HCT116 (cell line): ENCODE data around the gene SORCS2. TPM values are rescaled to one million over a fixed set of nuclear protein-coding genes. Genes with fewer than 3 reads are reported as not detected.

Source experiments
- ATAC-seq: fragments of 200-7000 bp; cut with Tn5 transposase; 2 replicates; pipeline ENCODE4 v1.9.1; 2020; ENCODE audit warnings: mild to moderate bottlenecking, moderate library complexity
- BruUV-seq: library from RNA; stranded (reverse); fragments of 400-500 nt; replicated peaks from 2 replicates; lab custom pipeline; 2021; lab: Mats Ljungman, UMichigan
- CTCF ChIA-PET: fragments of 300-600 bp; sonication (Branson Sonifier 250); formaldehyde crosslinking; loops from one replicate; lab custom pipeline; 2021; ENCODE audit warnings: antibody characterized with exemption; lab: Charles Lee
- POLR2A ChIA-PET: fragments of 300-600, 350-600 bp; sonication (Branson Sonifier 250); formaldehyde crosslinking; loops from one replicate; lab custom pipeline; 2021; ENCODE audit warnings: antibody characterized with exemption; lab: Charles Lee
- RAD21 ChIA-PET, 2 experiments: fragments of 300-600 bp; sonication (Branson Sonifier 250); formaldehyde crosslinking; loops; one replicate each; lab custom pipeline; 2023; ENCODE audit warnings: low total read pairs in 2 of 2; ENCODE audit not compliant: uncharacterized antibody in 2 of 2, unreplicated experiment in 2 of 2, low non-redundant PET in 1 of 2; lab: Charles Lee
- DNase-seq: peaks from one replicate; pipeline ENCODE4 v3.0.0-alpha.2; 2010; ENCODE audit warnings: low read depth, low spot score
- H2AFZ ChIP-seq: fragments of 200-600 bp; shearing (Covaris generic), sonication (generic); 2 replicates; pipeline ENCODE4 v1.6.1; 2017; ENCODE audit warnings: low read depth, mixed run types, mixed read lengths, antibody characterized with exemption, low read length; ENCODE audit not compliant: poor library complexity, severe bottlenecking
- H3K27ac ChIP-seq: 2 replicates; pipeline ENCODE4 v1.5.1; 2012; ENCODE audit warnings: low read depth, low read length
- H3K27me3 ChIP-seq: fragments of 200-600 bp; sonication (generic); 2 replicates; pipeline ENCODE4 v1.6.1; 2016; ENCODE audit warnings: mixed run types, low read length, mixed read lengths; ENCODE audit not compliant: insufficient read depth
- H3K36me3 ChIP-seq, 2 experiments: fragments of 200-500 bp in 1 of 2; fragments of 200-600 bp in 1 of 2; sonication (Bioruptor generic) in 1 of 2; sonication (generic) in 1 of 2; 2 replicates each; pipeline versions ENCODE4 v1.5.1 to v1.6.1; 2014 to 2016; ENCODE audit warnings: low read length in 2 of 2, inconsistent platforms in 1 of 2, mixed read lengths in 1 of 2, mixed run types in 1 of 2; ENCODE audit not compliant: insufficient read depth in 2 of 2, control insufficient read depth in 1 of 2
- H3K4me1 ChIP-seq, 2 experiments: fragments of 200-600 bp in 1 of 2; sonication (generic) in 1 of 2; 2 replicates each; pipeline versions ENCODE4 v1.5.1 to v1.6.1; 2012 to 2017; ENCODE audit warnings: low read length in 2 of 2, inconsistent platforms in 1 of 2, mild to moderate bottlenecking in 1 of 2, mixed read lengths in 1 of 2, mixed run types in 1 of 2, moderate library complexity in 1 of 2; ENCODE audit not compliant: insufficient read depth in 2 of 2, control insufficient read depth in 1 of 2
- H3K4me2 ChIP-seq: fragments of 200-600 bp; sonication (generic); 2 replicates; pipeline ENCODE4 v1.6.1; 2017; ENCODE audit warnings: mixed run types, low read length, mixed read lengths
- H3K4me3 ChIP-seq, 2 experiments: fragments of 200-600 bp in 1 of 2; sonication (generic) in 1 of 2; replicated peaks in 1 of 2; 2 replicates each; pipeline ENCODE4 v1.5.1; 2011 to 2016; ENCODE audit warnings: low read length in 2 of 2, control low read depth in 1 of 2, low read depth in 1 of 2, mild to moderate bottlenecking in 1 of 2, mixed read lengths in 1 of 2, mixed run types in 1 of 2
- H3K79me2 ChIP-seq: fragments of 200-600 bp; sonication (generic); 2 replicates; pipeline ENCODE4 v1.6.1; 2017; ENCODE audit warnings: mild to moderate bottlenecking, mixed run types, low read length, moderate library complexity, mixed read lengths; ENCODE audit not compliant: insufficient read depth
- H3K9ac ChIP-seq: fragments of 200-600 bp; sonication (generic); 2 replicates; pipeline ENCODE4 v1.6.1; 2016; ENCODE audit warnings: low read length, mixed read lengths
- H3K9me2 ChIP-seq: fragments of 200-600 bp; sonication (generic), shearing (Covaris generic); 2 replicates; pipeline ENCODE4 v1.6.1; 2017; ENCODE audit warnings: mixed run types, mild to moderate bottlenecking, moderate library complexity; ENCODE audit not compliant: insufficient read depth
- H3K9me3 ChIP-seq, 2 experiments: fragments of 200-500 bp in 1 of 2; fragments of 200-600 bp in 1 of 2; sonication (Bioruptor generic) in 1 of 2; sonication (generic) in 1 of 2; 2 replicates each; pipeline ENCODE4 v1.6.1; 2014 to 2017; ENCODE audit warnings: low read length in 2 of 2, mixed read lengths in 2 of 2, inconsistent platforms in 1 of 2, low read depth in 1 of 2, mild to moderate bottlenecking in 1 of 2, mixed run types in 1 of 2, moderate library complexity in 1 of 2; ENCODE audit not compliant: control insufficient read depth in 1 of 2, insufficient read depth in 1 of 2
- H4K20me1 ChIP-seq: fragments of 200-600 bp; sonication (generic), shearing (Covaris generic); 2 replicates; pipeline ENCODE4 v1.6.1; 2017; ENCODE audit warnings: mixed run types, mild to moderate bottlenecking, moderate library complexity; ENCODE audit not compliant: insufficient read depth
- CBX3 ChIP-seq: IDR thresholded peaks from 2 replicates; pipeline ENCODE4 v1.6.1; 2012; ENCODE audit warnings: low read depth
- CEBPB ChIP-seq: IDR thresholded peaks from 2 replicates; pipeline ENCODE4 v1.6.1; 2012; ENCODE audit warnings: low read depth
- EGR1 ChIP-seq: IDR thresholded peaks from 2 replicates; pipeline ENCODE4 v1.6.1; 2012; ENCODE audit warnings: low read depth
- ELF1 ChIP-seq: IDR thresholded peaks from 2 replicates; pipeline ENCODE4 v1.6.1; 2012; ENCODE audit warnings: low read depth, borderline replicate concordance
- EZH2 ChIP-seq: fragments of 200-600 bp; sonication (generic); IDR thresholded peaks from 2 replicates; pipeline ENCODE4 v1.6.1; 2017; ENCODE audit warnings: antibody characterized with exemption, mixed run types
- JUND ChIP-seq: IDR thresholded peaks from 2 replicates; pipeline ENCODE4 v1.6.1; 2012
- MAX ChIP-seq: IDR thresholded peaks from 2 replicates; pipeline ENCODE4 v1.6.1; 2012
- POLR2A ChIP-seq: IDR thresholded peaks from 2 replicates; pipeline ENCODE4 v1.7.0; 2011; ENCODE audit warnings: borderline replicate concordance; ENCODE audit not compliant: insufficient read depth, insufficient read length; ENCODE audit errors: extremely low read depth
- POLR2AphosphoS5 ChIP-seq: IDR thresholded peaks from 2 replicates; pipeline ENCODE4 v1.6.1; 2011; ENCODE audit warnings: mild to moderate bottlenecking, low read depth, low read length, moderate library complexity
- RAD21 ChIP-seq: IDR thresholded peaks from 2 replicates; pipeline ENCODE4 v1.6.1; 2012; ENCODE audit warnings: low read depth, mild to moderate bottlenecking
- REST ChIP-seq: IDR thresholded peaks from 2 replicates; pipeline ENCODE4 v1.6.1; 2012; ENCODE audit warnings: low read depth
- SIN3A ChIP-seq: IDR thresholded peaks from 2 replicates; pipeline ENCODE4 v1.6.1; 2012; ENCODE audit warnings: low read depth
- SP1 ChIP-seq: IDR thresholded peaks from 2 replicates; pipeline ENCODE4 v1.6.1; 2012; ENCODE audit warnings: low read depth
- SRF ChIP-seq: IDR thresholded peaks from 2 replicates; pipeline ENCODE4 v1.6.1; 2012; ENCODE audit warnings: low read depth
- YY1 ChIP-seq: IDR thresholded peaks from 2 replicates; pipeline ENCODE4 v1.6.1; 2011; ENCODE audit warnings: low read length, low read depth, moderate library complexity, mild to moderate bottlenecking; ENCODE audit not compliant: insufficient replicate concordance; ENCODE audit errors: extremely low read depth
- ZFX ChIP-seq: fragments of 450-650 bp; IDR thresholded peaks from 2 replicates; pipeline ENCODE4 v1.6.1; 2017
- ZNF274 ChIP-seq: fragments of 200-500 bp; sonication (Bioruptor generic); IDR thresholded peaks from 2 replicates; pipeline ENCODE4 v1.6.1; 2014; ENCODE audit warnings: mild to moderate bottlenecking, low read depth, low read length, inconsistent platforms
- intact Hi-C: fragments of 100-400 bp; cut with micrococcal nuclease; formaldehyde crosslinking; loops from 2 replicates; pipeline ENCODE4 v1.10.0; 2022
- total RNA-seq: library from RNA; stranded (reverse); gene quantifications from one replicate; pipeline ENCODE4 v1.2.1, GENCODE V29; 2021; ENCODE audit not compliant: unreplicated experiment
- TF ChIP-seq, protein P1 (sequence below), 3 experiments: fragments of 200-600 bp in 1 of 3; sonication (generic) in 1 of 3; IDR thresholded peaks in 2 of 3; conservative IDR thresholded peaks in 1 of 3; 2 replicates each; pipeline ENCODE4 v1.5.1; 2012 to 2017; ENCODE audit warnings: low read depth in 2 of 3, low read length in 2 of 3, antibody characterized with exemption in 1 of 3, borderline replicate concordance in 1 of 3, control low read depth in 1 of 3, mild to moderate bottlenecking in 1 of 3, mixed read lengths in 1 of 3, mixed run types in 1 of 3, moderate library complexity in 1 of 3; ENCODE audit not compliant: insufficient read depth in 1 of 3
- TF ChIP-seq, protein P2 (sequence below): IDR thresholded peaks from 2 replicates; pipeline ENCODE4 v1.6.1; 2011; ENCODE audit warnings: mild to moderate bottlenecking, low read length, moderate library complexity; ENCODE audit not compliant: insufficient replicate concordance; ENCODE audit errors: extremely low read depth

SORCS2 gene
- total RNA-seq, 1 experiment from 2014 or later: 0.37 TPM

GRCh38 chr4:7278981-7279380 is 86.6 kb downstream of the SORCS2 start (continued):
- TF ChIP-seq YY1: no peak
- no peak for TF ChIP-seq EGR1
- TF ChIP-seq SP1: no peak
- TF ChIP-seq EZH2: no peak
- no peak for TF ChIP-seq ZNF274
- TF ChIP-seq POLR2A: no peak

GRCh38 chr4:7279902-7280301 is 87.6 kb downstream of the SORCS2 start:
- Histone ChIP-seq H3K79me2 (no peaks in the 10 kb centered on the region), H3K27ac (no peak overlapping the region), H2AFZ (no peak overlapping the region), H3K36me3 (no peaks in the 10 kb centered on the region), H4K20me1 (no peaks in the 10 kb centered on the region), H3K9me2 (no peaks in the 10 kb centered on the region), H3K4me3 (no peak overlapping the region), H3K9ac (no peak overlapping the region), H3K27me3 (peaks cover 21% of the 10 kb centered on the region; the same call in 1 of the 2 replicates), H3K4me1 (peaks cover 0 to 6% of the 10 kb centered on the region in 2 experiments; a peak in 1 of 4 replicates), H3K4me2 (no peak overlapping the region), H3K9me3 (no peaks in the 10 kb centered on the region)
- POLR2A ChIA-PET: no interaction called here
- intact Hi-C loops: no loop called here
- TF ChIP-seq ELF1 (no peak), EGR1 (no peak), JUND (no peak), EZH2 (no peak), ZFX (no peak), POLR2AphosphoS5 (no peak), RAD21 (no peak), MAX (no peak), SRF (no peak), REST (no peak), CBX3 (no peak), POLR2A (no peak), SIN3A (no peak), CEBPB (no peak), YY1 (no peak)
- TF ChIP-seq, protein P1, sequence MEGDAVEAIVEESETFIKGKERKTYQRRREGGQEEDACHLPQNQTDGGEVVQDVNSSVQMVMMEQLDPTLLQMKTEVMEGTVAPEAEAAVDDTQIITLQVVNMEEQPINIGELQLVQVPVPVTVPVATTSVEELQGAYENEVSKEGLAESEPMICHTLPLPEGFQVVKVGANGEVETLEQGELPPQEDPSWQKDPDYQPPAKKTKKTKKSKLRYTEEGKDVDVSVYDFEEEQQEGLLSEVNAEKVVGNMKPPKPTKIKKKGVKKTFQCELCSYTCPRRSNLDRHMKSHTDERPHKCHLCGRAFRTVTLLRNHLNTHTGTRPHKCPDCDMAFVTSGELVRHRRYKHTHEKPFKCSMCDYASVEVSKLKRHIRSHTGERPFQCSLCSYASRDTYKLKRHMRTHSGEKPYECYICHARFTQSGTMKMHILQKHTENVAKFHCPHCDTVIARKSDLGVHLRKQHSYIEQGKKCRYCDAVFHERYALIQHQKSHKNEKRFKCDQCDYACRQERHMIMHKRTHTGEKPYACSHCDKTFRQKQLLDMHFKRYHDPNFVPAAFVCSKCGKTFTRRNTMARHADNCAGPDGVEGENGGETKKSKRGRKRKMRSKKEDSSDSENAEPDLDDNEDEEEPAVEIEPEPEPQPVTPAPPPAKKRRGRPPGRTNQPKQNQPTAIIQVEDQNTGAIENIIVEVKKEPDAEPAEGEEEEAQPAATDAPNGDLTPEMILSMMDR (IDR thresholded peaks at IDR 0.05 in 2 of 3, conservative IDR thresholded peaks at IDR 0.05 in 1 of 3; ENCODE audit: borderline replicate concordance in 1 of 3, insufficient read depth in 1 of 3, low read depth in 2 of 3, low read length in 2 of 3): no peak
- TF ChIP-seq, protein P2, sequence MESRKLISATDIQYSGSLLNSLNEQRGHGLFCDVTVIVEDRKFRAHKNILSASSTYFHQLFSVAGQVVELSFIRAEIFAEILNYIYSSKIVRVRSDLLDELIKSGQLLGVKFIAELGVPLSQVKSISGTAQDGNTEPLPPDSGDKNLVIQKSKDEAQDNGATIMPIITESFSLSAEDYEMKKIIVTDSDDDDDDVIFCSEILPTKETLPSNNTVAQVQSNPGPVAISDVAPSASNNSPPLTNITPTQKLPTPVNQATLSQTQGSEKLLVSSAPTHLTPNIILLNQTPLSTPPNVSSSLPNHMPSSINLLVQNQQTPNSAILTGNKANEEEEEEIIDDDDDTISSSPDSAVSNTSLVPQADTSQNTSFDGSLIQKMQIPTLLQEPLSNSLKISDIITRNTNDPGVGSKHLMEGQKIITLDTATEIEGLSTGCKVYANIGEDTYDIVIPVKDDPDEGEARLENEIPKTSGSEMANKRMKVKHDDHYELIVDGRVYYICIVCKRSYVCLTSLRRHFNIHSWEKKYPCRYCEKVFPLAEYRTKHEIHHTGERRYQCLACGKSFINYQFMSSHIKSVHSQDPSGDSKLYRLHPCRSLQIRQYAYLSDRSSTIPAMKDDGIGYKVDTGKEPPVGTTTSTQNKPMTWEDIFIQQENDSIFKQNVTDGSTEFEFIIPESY: no peak
- ATAC-seq (no peak), DNase-seq (no peak)
- RAD21 ChIA-PET: interaction anchor here in 1 of 2 experiments (0.6 kb wide), 1 partner anchor 318 kb away, joined by 5 read pairs; no protein-coding TSS in a partner anchor
- no TSS peak for BruUV-seq
- CTCF ChIA-PET: interaction anchor here (1.5 kb wide), 1 partner anchor 16 kb away, joined by 4 read pairs; no protein-coding TSS in a partner anchor
